ENCODE data around the gene RSPH6A.

The RSPH6A gene

GRCh38 chr19:45767881-45768654 is 47.0 kb downstream of the RSPH6A start:
- in situ Hi-C loops (cut with MboI; ENCODE audit: low pct_unique_long_range_greater_than_20kb, low sequenced_read_pairs, unreplicated experiment): no loop called here
- DNase-seq (ENCODE audit: low spot score): peak; percentile 82
- TF ChIP-seq CTCF (IDR thresholded peaks at IDR 0.05; ENCODE audit: extremely low read depth, insufficient read depth, missing control alignments): no peak

- in situ Hi-C loops (cut with MboI; ENCODE audit: low pct_unique_long_range_greater_than_20kb, low sequenced_read_pairs, unreplicated experiment): no loop called here
- DNase-seq (ENCODE audit: low spot score): no peak
- no peak for TF ChIP-seq CTCF (IDR thresholded peaks at IDR 0.05; ENCODE audit: extremely low read depth, insufficient read depth, missing control alignments)
Observed at GRCh38 chr19:45767410-45767880, 47.7 kb downstream of the RSPH6A start.

- no peak for DNase-seq (ENCODE audit: low spot score)
- in situ Hi-C loops (cut with MboI; ENCODE audit: low pct_unique_long_range_greater_than_20kb, low sequenced_read_pairs, unreplicated experiment): no loop called here
- no peak for TF ChIP-seq CTCF (IDR thresholded peaks at IDR 0.05; ENCODE audit: extremely low read depth, insufficient read depth, missing control alignments)
Observed at GRCh38 chr19:45766869-45767346, 48.2 kb downstream of the RSPH6A start.

GRCh38 chr19:45766296-45766868 is 48.7 kb downstream of the RSPH6A start:
- no peak for DNase-seq (ENCODE audit: low spot score)
- no peak for TF ChIP-seq CTCF (IDR thresholded peaks at IDR 0.05; ENCODE audit: extremely low read depth, insufficient read depth, missing control alignments)
- in situ Hi-C loops (cut with MboI; ENCODE audit: low pct_unique_long_range_greater_than_20kb, low sequenced_read_pairs, unreplicated experiment): no loop called here

- TF ChIP-seq CTCF (IDR thresholded peaks at IDR 0.05; ENCODE audit: extremely low read depth, insufficient read depth, missing control alignments): no peak
- DNase-seq (ENCODE audit: low spot score): no peak
- in situ Hi-C loops (cut with MboI; ENCODE audit: low pct_unique_long_range_greater_than_20kb, low sequenced_read_pairs, unreplicated experiment): no loop called here
Observed at GRCh38 chr19:45765702-45766295, 49.3 kb downstream of the RSPH6A start.

GRCh38 chr19:45764945-45765701 is 50.0 kb downstream of the RSPH6A start:
- TF ChIP-seq CTCF (IDR thresholded peaks at IDR 0.05; ENCODE audit: extremely low read depth, insufficient read depth, missing control alignments): no peak
- in situ Hi-C loops (cut with MboI; ENCODE audit: low pct_unique_long_range_greater_than_20kb, low sequenced_read_pairs, unreplicated experiment): no loop called here
- DNase-seq (ENCODE audit: low spot score): no peak

All from GM13977 (cell line).